ENCODE results near the gene TLR7.

TLR7 gene

GRCh38 chrX:12866451-12867377, at the start of gene TLR7:
TLR7 (plus strand) TSS chrX:12867072; CDS start chrX:12867579, 507 bp downstream.
- DNase-seq: no peak

- no peak for DNase-seq
Observed at GRCh38 chrX:12817528-12817927, 49.3 kb upstream of the TLR7 start.

- no peak for DNase-seq
Observed at GRCh38 chrX:12819222-12819621, 47.6 kb upstream of the TLR7 start.

- DNase-seq: no peak
Observed at GRCh38 chrX:12820737-12821136, 46.1 kb upstream of the TLR7 start.

DNA sequence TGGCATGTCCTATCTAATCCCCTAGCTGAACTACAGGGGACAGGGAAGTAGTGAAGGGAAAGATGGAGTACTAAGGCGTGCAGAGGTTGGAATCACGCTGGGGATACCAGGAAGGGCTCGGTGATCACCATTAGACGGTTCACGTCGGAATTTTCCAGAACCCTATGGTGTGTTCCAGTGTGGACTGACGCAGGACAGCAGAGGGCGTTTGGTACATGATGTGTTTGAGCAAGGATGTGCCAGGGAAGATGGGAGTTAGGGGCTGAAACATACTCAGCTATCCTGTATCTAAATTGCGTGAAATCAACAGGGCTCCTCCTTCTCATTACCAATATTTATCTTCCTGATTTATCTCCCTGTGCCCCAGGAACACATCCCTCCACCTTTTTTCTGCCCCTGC, 41.9 kb upstream of the TLR7 start:
- DNase-seq: no peak

GRCh38 chrX:12825801-12826200, 41.1 kb upstream of the TLR7 start:
- DNase-seq: no peak

GRCh38 chrX:12843061-12843667, 23.7 kb upstream of the TLR7 start:
- DNase-seq: no peak

GRCh38 chrX:12843668-12844279, 23.1 kb upstream of the TLR7 start:
- no peak for DNase-seq

DNA sequence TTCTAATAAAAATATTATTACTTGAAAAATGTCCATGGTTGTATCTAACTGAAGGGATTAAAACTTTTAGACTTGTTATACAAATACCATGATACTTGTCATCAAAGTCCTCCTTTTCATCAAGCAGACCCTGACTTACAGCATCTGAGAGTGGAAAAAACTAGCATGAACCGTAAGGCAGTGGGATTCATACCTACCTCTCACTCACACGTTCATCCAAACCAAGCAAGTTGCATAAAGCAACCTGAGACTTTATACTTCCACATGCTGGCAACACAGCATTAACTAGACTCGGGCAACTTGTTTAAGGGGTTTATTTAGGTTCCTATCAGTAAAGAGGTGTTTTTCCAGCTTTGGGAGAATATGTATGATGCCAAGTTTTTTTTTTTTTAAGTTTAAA, 22.6 kb upstream of the TLR7 start:
- DNase-seq: no peak

DNA sequence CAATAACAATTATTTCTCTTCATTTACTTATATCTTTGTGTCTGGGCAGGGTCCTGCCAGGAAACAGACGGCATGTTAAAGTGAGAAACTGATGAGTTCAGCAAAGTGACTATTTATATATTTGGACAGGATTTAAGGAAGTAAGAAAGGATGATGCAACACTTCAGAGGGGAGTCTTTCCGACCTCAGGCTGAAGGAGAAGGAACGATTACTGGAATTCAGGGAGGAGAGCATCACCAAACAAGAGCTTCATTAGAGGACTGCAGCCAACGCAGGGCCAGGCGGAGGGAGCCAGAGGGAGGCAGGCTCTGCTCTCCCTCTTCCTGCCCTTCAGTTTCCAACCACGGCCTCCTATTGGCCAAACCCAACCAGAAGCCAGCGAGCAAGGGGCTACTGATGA, 1.5 kb upstream of the TLR7 start:
- no peak for DNase-seq

DNA sequence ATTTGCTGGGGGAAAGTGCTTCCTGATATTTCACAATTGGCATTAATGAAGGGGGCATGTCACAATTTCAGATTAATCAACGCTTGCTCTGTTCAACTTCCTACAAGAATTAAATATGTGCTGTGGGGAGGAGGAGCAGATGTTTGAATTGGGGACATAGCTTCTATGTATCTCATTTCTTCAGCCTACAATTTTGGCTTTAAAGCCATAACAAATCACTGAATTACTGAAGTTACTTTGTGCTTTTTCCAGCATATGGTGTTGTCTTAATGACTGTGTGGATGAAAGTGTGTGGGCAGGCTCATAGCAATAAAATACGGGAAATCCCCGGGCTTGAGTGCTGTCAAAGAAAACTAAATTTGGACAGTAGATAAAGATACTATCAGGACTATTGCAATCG, 813 bp downstream of the TLR7 start:
- DNase-seq: no peak

DNA sequence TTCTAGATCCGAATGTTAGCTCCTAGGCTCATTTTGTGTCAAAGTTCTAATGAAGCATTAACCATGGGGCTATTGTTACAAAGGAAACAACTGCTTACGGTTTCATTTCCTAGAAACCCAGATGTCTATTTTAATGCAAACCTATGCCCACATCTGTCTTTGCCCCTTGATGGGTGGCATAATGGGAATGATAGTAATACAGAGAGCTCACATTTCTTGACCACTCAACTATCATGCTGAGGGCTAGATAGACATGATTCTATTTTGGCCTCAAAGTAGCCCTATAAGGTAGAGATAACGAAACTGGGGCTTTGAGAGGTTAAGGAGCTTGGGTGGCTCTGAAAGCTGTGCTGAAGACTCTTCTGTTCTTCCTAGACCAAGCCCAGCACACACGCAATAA, 1.9 kb downstream of the TLR7 start:
- DNase-seq: no peak

- DNase-seq: no peak
Observed at GRCh38 chrX:12871257-12871656, 4.4 kb downstream of the TLR7 start.

- no peak for DNase-seq
Observed at GRCh38 chrX:12872741-12873140, 5.9 kb downstream of the TLR7 start.

- no peak for DNase-seq
Observed at GRCh38 chrX:12874581-12874980, 7.7 kb downstream of the TLR7 start.

DNA sequence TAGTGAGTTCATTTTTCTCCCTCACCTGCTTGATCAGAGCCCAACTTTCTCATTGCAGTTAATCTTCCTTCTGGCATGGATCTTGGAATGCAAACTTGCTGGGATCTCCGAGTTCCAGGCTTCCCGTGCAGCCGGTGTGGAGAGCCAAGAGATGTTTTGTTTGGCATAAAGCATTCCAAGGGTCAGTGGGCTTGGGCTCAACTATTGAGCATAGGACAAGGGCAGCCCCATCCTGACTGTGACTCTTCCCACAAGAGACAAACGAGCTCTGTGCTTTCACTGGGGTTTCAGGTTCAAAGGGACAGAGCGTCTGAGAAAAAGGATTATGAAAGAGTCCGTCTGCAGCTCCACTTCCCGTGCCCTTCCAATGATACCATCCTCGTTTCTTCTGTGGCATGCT, 10.5 kb downstream of the TLR7 start:
- DNase-seq: no peak

DNA sequence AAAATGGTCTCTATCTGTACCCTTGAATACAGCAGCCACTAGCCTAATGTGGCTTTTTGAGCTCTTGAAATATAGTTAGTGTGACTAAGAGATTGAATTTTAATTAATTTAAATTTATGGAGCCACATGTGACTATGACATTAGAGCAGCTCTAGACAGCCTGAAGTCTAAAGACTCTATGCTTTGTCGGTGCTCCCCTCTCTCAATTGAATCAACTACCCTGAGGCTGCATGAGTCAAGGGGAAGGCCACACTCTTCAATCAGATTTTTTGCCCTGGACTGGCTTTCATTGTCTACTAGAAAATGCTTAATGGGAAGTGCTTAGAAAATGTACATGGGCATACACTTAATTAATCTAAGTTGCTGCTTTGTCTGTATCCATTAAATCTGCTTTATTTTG, 11.7 kb downstream of the TLR7 start:
- no peak for DNase-seq

DNA sequence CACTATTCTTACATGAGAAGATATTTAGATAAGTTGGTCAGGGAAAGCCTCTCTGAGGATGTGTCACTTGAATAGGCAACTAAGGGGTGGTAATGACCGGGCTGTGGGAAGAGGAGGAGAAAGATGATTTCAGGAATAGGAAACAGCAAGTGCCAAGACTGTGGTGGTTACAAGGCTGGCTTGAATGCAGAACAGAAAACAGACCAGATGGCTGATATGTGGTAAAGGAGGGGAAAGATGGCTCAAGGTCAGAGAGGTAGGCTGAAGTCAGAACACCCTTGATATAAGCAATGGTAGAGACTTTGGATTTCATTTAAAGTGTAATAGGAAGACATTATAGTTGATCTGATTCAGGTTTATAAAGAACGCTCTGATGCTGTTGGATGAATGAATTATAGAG, 15.0 kb downstream of the TLR7 start:
- no peak for DNase-seq

- no peak for DNase-seq
Observed at GRCh38 chrX:12885508-12885907, 18.6 kb downstream of the TLR7 start.

DNA sequence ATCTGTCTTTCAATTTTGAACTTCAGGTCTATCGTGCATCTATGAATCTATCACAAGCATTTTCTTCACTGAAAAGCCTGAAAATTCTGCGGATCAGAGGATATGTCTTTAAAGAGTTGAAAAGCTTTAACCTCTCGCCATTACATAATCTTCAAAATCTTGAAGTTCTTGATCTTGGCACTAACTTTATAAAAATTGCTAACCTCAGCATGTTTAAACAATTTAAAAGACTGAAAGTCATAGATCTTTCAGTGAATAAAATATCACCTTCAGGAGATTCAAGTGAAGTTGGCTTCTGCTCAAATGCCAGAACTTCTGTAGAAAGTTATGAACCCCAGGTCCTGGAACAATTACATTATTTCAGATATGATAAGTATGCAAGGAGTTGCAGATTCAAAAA, 19.7 kb downstream of the TLR7 start:
- no peak for DNase-seq

DNA sequence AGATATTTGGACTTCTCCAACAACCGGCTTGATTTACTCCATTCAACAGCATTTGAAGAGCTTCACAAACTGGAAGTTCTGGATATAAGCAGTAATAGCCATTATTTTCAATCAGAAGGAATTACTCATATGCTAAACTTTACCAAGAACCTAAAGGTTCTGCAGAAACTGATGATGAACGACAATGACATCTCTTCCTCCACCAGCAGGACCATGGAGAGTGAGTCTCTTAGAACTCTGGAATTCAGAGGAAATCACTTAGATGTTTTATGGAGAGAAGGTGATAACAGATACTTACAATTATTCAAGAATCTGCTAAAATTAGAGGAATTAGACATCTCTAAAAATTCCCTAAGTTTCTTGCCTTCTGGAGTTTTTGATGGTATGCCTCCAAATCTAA, 20.3 kb downstream of the TLR7 start:
- DNase-seq: no peak

DNA sequence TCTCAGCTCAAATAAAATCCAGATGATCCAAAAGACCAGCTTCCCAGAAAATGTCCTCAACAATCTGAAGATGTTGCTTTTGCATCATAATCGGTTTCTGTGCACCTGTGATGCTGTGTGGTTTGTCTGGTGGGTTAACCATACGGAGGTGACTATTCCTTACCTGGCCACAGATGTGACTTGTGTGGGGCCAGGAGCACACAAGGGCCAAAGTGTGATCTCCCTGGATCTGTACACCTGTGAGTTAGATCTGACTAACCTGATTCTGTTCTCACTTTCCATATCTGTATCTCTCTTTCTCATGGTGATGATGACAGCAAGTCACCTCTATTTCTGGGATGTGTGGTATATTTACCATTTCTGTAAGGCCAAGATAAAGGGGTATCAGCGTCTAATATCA, 20.9 kb downstream of the TLR7 start:
- no peak for DNase-seq

GRCh38 chrX:12890467-12890866, 23.6 kb downstream of the TLR7 start:
- no peak for DNase-seq

- no peak for DNase-seq
Observed at GRCh38 chrX:12891171-12891570, 24.3 kb downstream of the TLR7 start.
